Tibial nerve (tissue), 4 donors: ENCODE results near the gene C2orf66.

Experiments
- EP300 ChIP-seq, 2 donors: sonication (generic); formaldehyde crosslinking; IDR thresholded peaks; one replicate each; pipeline ENCODE4 v1.6.1; 2017; ENCODE audit warnings: antibody characterized with exemption in 2 of 2, mild to moderate bottlenecking in 1 of 2
- POLR2A ChIP-seq, 2 donors: fragments of 450-650 bp; IDR thresholded peaks; one replicate each; pipeline ENCODE4 v1.6.1; 2017; ENCODE audit warnings: antibody characterized with exemption in 2 of 2, mild to moderate bottlenecking in 2 of 2, moderate library complexity in 2 of 2
- TF ChIP-seq, protein P1 (sequence below), 5 experiments: fragments of 200-600 bp in 3 of 5; fragments of 450-650 bp in 2 of 5; sonication (generic) in 3 of 5; IDR thresholded peaks; one replicate each; pipeline ENCODE4 v1.5.1; 2016 to 2019; ENCODE audit warnings: antibody characterized with exemption in 5 of 5, mild to moderate bottlenecking in 3 of 5, moderate library complexity in 2 of 5

DNA sequence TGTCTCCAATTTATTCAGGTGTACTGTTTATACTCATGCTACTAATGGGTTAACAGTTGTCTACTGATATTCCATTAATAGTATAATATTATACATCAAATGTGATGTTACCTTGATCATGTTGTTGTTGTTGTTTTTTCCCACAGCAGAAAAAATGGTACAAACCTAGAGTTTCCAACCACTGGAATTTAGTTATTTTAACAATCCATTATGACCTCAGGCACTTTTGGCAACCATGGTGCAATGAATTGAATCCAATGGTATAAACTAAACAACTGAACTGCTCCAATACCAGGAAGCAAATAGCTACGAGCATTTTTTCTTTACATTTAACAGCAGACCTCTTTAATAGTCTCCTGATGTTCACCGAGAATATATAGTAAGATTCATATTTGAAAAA is 31.0 kb upstream of the C2orf66 start:
- TF ChIP-seq EP300 (IDR thresholded peaks at IDR 0.05) = no peak
- TF ChIP-seq POLR2A (IDR thresholded peaks at IDR 0.05) = no peak
- TF ChIP-seq, protein P1, sequence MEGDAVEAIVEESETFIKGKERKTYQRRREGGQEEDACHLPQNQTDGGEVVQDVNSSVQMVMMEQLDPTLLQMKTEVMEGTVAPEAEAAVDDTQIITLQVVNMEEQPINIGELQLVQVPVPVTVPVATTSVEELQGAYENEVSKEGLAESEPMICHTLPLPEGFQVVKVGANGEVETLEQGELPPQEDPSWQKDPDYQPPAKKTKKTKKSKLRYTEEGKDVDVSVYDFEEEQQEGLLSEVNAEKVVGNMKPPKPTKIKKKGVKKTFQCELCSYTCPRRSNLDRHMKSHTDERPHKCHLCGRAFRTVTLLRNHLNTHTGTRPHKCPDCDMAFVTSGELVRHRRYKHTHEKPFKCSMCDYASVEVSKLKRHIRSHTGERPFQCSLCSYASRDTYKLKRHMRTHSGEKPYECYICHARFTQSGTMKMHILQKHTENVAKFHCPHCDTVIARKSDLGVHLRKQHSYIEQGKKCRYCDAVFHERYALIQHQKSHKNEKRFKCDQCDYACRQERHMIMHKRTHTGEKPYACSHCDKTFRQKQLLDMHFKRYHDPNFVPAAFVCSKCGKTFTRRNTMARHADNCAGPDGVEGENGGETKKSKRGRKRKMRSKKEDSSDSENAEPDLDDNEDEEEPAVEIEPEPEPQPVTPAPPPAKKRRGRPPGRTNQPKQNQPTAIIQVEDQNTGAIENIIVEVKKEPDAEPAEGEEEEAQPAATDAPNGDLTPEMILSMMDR (IDR thresholded peaks at IDR 0.05) = no peak
